Measurements from ENCODE around the gene ITPKC. TPM values are rescaled to one million over a fixed set of nuclear protein-coding genes. Genes with fewer than 3 reads are reported as not detected.

The ITPKC gene
- total and polyA plus RNA-seq, 9 of the 15 experiments (the other 6 are each of a cell fraction or from before 2014, with no cell fraction given), result 0.08 to 9.3 (median 5.8) TPM

DNA sequence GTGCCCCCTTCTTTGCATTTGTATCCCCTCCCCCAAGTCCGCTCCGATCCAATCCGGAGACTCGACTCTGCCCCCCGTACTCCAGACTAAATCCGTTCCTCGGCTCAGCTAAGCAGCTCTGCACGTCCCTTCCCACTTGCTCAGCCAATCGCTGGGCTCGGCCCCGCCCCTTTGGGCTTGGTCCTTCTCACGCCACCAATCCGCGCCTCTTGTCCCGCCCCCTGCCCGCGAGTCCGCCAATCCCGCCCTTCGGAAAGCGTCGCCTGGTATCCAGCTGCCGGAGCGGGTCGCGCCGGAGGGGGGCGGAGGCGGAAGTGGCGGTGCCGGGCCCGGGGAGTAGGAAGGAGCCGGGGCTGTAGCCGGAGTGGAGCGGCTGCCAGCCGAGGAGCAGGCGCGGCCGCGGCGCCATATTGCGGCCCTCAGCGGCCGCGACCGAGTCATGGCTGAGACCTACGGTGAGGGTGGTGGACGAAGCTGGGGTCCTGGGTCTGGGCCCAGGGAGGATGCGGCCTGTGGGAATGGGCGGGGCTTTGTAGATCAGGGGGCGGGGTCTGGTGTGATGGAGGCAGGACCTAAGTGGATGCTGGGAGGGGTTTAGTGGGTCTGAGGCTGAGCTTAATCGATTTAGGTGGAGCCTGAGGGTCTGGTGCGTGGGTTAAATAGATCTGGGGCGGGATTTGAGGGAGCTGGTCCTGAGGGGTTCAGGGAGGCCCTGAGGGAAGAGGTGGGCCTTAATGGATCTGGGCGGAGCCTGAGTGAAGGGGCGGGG lies 61.2 kb downstream of the ITPKC start, which contains the start of gene RAB4B (continued):
- TF ChIP-seq, protein P1, sequence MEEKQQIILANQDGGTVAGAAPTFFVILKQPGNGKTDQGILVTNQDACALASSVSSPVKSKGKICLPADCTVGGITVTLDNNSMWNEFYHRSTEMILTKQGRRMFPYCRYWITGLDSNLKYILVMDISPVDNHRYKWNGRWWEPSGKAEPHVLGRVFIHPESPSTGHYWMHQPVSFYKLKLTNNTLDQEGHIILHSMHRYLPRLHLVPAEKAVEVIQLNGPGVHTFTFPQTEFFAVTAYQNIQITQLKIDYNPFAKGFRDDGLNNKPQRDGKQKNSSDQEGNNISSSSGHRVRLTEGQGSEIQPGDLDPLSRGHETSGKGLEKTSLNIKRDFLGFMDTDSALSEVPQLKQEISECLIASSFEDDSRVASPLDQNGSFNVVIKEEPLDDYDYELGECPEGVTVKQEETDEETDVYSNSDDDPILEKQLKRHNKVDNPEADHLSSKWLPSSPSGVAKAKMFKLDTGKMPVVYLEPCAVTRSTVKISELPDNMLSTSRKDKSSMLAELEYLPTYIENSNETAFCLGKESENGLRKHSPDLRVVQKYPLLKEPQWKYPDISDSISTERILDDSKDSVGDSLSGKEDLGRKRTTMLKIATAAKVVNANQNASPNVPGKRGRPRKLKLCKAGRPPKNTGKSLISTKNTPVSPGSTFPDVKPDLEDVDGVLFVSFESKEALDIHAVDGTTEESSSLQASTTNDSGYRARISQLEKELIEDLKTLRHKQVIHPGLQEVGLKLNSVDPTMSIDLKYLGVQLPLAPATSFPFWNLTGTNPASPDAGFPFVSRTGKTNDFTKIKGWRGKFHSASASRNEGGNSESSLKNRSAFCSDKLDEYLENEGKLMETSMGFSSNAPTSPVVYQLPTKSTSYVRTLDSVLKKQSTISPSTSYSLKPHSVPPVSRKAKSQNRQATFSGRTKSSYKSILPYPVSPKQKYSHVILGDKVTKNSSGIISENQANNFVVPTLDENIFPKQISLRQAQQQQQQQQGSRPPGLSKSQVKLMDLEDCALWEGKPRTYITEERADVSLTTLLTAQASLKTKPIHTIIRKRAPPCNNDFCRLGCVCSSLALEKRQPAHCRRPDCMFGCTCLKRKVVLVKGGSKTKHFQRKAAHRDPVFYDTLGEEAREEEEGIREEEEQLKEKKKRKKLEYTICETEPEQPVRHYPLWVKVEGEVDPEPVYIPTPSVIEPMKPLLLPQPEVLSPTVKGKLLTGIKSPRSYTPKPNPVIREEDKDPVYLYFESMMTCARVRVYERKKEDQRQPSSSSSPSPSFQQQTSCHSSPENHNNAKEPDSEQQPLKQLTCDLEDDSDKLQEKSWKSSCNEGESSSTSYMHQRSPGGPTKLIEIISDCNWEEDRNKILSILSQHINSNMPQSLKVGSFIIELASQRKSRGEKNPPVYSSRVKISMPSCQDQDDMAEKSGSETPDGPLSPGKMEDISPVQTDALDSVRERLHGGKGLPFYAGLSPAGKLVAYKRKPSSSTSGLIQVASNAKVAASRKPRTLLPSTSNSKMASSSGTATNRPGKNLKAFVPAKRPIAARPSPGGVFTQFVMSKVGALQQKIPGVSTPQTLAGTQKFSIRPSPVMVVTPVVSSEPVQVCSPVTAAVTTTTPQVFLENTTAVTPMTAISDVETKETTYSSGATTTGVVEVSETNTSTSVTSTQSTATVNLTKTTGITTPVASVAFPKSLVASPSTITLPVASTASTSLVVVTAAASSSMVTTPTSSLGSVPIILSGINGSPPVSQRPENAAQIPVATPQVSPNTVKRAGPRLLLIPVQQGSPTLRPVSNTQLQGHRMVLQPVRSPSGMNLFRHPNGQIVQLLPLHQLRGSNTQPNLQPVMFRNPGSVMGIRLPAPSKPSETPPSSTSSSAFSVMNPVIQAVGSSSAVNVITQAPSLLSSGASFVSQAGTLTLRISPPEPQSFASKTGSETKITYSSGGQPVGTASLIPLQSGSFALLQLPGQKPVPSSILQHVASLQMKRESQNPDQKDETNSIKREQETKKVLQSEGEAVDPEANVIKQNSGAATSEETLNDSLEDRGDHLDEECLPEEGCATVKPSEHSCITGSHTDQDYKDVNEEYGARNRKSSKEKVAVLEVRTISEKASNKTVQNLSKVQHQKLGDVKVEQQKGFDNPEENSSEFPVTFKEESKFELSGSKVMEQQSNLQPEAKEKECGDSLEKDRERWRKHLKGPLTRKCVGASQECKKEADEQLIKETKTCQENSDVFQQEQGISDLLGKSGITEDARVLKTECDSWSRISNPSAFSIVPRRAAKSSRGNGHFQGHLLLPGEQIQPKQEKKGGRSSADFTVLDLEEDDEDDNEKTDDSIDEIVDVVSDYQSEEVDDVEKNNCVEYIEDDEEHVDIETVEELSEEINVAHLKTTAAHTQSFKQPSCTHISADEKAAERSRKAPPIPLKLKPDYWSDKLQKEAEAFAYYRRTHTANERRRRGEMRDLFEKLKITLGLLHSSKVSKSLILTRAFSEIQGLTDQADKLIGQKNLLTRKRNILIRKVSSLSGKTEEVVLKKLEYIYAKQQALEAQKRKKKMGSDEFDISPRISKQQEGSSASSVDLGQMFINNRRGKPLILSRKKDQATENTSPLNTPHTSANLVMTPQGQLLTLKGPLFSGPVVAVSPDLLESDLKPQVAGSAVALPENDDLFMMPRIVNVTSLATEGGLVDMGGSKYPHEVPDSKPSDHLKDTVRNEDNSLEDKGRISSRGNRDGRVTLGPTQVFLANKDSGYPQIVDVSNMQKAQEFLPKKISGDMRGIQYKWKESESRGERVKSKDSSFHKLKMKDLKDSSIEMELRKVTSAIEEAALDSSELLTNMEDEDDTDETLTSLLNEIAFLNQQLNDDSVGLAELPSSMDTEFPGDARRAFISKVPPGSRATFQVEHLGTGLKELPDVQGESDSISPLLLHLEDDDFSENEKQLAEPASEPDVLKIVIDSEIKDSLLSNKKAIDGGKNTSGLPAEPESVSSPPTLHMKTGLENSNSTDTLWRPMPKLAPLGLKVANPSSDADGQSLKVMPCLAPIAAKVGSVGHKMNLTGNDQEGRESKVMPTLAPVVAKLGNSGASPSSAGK (IDR thresholded peaks at IDR 0.05), result no peak
- no peak for TF ChIP-seq MECOM (CRISPR knock-in tag; IDR thresholded peaks at IDR 0.05)
- no peak for TF ChIP-seq ZNF133 (CRISPR knock-in tag; IDR thresholded peaks at IDR 0.05)
- TF ChIP-seq, protein P2, sequence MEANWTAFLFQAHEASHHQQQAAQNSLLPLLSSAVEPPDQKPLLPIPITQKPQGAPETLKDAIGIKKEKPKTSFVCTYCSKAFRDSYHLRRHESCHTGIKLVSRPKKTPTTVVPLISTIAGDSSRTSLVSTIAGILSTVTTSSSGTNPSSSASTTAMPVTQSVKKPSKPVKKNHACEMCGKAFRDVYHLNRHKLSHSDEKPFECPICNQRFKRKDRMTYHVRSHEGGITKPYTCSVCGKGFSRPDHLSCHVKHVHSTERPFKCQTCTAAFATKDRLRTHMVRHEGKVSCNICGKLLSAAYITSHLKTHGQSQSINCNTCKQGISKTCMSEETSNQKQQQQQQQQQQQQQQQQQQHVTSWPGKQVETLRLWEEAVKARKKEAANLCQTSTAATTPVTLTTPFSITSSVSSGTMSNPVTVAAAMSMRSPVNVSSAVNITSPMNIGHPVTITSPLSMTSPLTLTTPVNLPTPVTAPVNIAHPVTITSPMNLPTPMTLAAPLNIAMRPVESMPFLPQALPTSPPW (CRISPR knock-in tag; IDR thresholded peaks at IDR 0.05), result peak; percentile 95
- no peak for TF ChIP-seq ZNF696 (CRISPR knock-in tag; conservative IDR thresholded peaks at IDR 0.05)
- TF ChIP-seq, protein P3, sequence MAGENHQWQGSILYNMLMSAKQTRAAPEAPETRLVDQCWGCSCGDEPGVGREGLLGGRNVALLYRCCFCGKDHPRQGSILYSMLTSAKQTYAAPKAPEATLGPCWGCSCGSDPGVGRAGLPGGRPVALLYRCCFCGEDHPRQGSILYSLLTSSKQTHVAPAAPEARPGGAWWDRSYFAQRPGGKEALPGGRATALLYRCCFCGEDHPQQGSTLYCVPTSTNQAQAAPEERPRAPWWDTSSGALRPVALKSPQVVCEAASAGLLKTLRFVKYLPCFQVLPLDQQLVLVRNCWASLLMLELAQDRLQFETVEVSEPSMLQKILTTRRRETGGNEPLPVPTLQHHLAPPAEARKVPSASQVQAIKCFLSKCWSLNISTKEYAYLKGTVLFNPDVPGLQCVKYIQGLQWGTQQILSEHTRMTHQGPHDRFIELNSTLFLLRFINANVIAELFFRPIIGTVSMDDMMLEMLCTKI (IDR thresholded peaks at IDR 0.05; ENCODE audit: partially characterized antibody), result no peak
- TF ChIP-seq, protein P4, sequence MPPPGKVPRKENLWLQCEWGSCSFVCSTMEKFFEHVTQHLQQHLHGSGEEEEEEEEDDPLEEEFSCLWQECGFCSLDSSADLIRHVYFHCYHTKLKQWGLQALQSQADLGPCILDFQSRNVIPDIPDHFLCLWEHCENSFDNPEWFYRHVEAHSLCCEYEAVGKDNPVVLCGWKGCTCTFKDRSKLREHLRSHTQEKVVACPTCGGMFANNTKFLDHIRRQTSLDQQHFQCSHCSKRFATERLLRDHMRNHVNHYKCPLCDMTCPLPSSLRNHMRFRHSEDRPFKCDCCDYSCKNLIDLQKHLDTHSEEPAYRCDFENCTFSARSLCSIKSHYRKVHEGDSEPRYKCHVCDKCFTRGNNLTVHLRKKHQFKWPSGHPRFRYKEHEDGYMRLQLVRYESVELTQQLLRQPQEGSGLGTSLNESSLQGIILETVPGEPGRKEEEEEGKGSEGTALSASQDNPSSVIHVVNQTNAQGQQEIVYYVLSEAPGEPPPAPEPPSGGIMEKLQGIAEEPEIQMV (tag; conservative IDR thresholded peaks at IDR 0.05; ENCODE audit: low read depth), result no peak
- TF ChIP-seq, protein P5, sequence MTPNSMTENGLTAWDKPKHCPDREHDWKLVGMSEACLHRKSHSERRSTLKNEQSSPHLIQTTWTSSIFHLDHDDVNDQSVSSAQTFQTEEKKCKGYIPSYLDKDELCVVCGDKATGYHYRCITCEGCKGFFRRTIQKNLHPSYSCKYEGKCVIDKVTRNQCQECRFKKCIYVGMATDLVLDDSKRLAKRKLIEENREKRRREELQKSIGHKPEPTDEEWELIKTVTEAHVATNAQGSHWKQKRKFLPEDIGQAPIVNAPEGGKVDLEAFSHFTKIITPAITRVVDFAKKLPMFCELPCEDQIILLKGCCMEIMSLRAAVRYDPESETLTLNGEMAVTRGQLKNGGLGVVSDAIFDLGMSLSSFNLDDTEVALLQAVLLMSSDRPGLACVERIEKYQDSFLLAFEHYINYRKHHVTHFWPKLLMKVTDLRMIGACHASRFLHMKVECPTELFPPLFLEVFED (CRISPR knock-in tag; conservative IDR thresholded peaks at IDR 0.05), result no peak
- peak; percentile 56 for TF ChIP-seq TBP (optimal IDR thresholded peaks at IDR 0.05; ENCODE audit: low read depth, low read length)
